Measurements from ENCODE around the gene FOSB. TPM values are rescaled to one million over a fixed set of nuclear protein-coding genes. Genes with fewer than 3 reads are reported as not detected.

FOSB gene
- total RNA-seq, 1 experiment from 2014 or later = 1.7 TPM

DNA sequence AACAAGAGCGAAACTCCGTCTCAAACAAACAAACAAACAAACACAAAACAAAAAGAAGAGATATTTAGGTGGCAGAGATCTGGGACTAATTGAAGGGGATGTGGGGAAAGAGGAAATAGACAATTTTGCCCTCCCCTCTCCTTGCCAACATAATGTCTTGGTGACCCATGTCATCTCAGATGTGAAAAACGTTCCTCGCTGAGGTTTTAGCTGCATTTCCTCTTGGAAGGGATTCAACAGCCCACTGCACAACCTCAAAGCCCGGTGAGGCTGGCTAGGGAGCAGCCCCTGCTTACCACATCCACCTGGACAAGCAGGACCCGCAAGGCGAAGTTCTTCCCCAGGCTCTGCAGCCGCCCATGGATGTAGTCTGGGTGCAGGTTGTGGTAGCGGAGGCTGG lies 49.0 kb upstream of the FOSB start:
- Histone ChIP-seq H3K4ac (ENCODE audit: low read depth, low read length) (no peak overlapping the region), H3K9ac (ENCODE audit: extremely low read depth, insufficient read length, low read length) (no peak overlapping the region), H3K23ac (ENCODE audit: insufficient read length, low read depth, low read length) (no peak overlapping the region), H3T11ph (ENCODE audit: low read length) (no peak overlapping the region), H3K27ac (ENCODE audit: insufficient read length, low read depth, low read length) (no peak overlapping the region), H4K8ac (replicated peaks; ENCODE audit: insufficient read length, low read depth, low read length) (no peak overlapping the region), H3K18ac (ENCODE audit: insufficient read length, low read depth, low read length) (no peak overlapping the region), H4K5ac (ENCODE audit: insufficient read length, low read depth, low read length) (no peak overlapping the region), H3K79me1 (ENCODE audit: insufficient read depth, low read depth, low read length, poor library complexity, severe bottlenecking) (no peaks in the 10 kb centered on the region), H3K79me2 (ENCODE audit: insufficient read depth, low read length) (no peaks in the 10 kb centered on the region), H3K4me1 (ENCODE audit: insufficient read depth, low read length) (peaks cover 2% of the 10 kb centered on the region; the same call in 1 of the 2 replicates), H4K20me1 (ENCODE audit: control insufficient read depth, insufficient read depth, insufficient read length) (no peaks in the 10 kb centered on the region), H2BK5ac (ENCODE audit: insufficient read length, low read length) (no peak overlapping the region), H2AFZ (ENCODE audit: low read length) (no peak overlapping the region), H2AK5ac (ENCODE audit: insufficient read length, low read length) (no peak overlapping the region), H2BK120ac (ENCODE audit: low read depth, low read length, poor library complexity, severe bottlenecking) (no peak overlapping the region), H2BK15ac (ENCODE audit: low read depth, low read length) (no peak overlapping the region), H3K27me3 (ENCODE audit: insufficient read depth, low read length) (no peaks in the 10 kb centered on the region), H2BK12ac (ENCODE audit: insufficient read length, low read depth, low read length) (no peak overlapping the region), H2BK20ac (ENCODE audit: low read depth, low read length, poor library complexity, severe bottlenecking) (no peak overlapping the region), H3K56ac (ENCODE audit: insufficient read length, low read depth, low read length) (no peak overlapping the region), H3K9me3 (ENCODE audit: control insufficient read depth, low read depth, low read length) (no peaks in the 10 kb centered on the region), H3K4me2 (ENCODE audit: insufficient read depth, insufficient read length, low read length) (no peak overlapping the region), H4K91ac (ENCODE audit: insufficient read length, low read depth, low read length) (no peak overlapping the region), H3K23me2 (ENCODE audit: insufficient read length, low read depth, low read length, poor library complexity, severe bottlenecking) (peaks cover 4% of the 10 kb centered on the region), H3K14ac (ENCODE audit: insufficient read depth, low read length) (no peak overlapping the region)
- no CpG with 5 or more reads among the region's 9 CpGs for whole genome bisulfite sequencing (ENCODE audit: extremely low coverage, insufficient read length, low lambda C conversion rate)
- no peak for DNase-seq
- no peak overlapping the region for H3K4me3 Mint-ChIP-seq
- H3K9me3 Mint-ChIP-seq = no peaks in the 10 kb centered on the region; a peak in 1 of 5 replicates
- TF ChIP-seq, protein P1, sequence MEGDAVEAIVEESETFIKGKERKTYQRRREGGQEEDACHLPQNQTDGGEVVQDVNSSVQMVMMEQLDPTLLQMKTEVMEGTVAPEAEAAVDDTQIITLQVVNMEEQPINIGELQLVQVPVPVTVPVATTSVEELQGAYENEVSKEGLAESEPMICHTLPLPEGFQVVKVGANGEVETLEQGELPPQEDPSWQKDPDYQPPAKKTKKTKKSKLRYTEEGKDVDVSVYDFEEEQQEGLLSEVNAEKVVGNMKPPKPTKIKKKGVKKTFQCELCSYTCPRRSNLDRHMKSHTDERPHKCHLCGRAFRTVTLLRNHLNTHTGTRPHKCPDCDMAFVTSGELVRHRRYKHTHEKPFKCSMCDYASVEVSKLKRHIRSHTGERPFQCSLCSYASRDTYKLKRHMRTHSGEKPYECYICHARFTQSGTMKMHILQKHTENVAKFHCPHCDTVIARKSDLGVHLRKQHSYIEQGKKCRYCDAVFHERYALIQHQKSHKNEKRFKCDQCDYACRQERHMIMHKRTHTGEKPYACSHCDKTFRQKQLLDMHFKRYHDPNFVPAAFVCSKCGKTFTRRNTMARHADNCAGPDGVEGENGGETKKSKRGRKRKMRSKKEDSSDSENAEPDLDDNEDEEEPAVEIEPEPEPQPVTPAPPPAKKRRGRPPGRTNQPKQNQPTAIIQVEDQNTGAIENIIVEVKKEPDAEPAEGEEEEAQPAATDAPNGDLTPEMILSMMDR (conservative IDR thresholded peaks at IDR 0.05) = no peak
- H3K4me1 Mint-ChIP-seq = peaks cover 15 to 21% of the 10 kb centered on the region in 2 experiments
- no peak overlapping the region for H3K27ac Mint-ChIP-seq
- no peaks in the 10 kb centered on the region for H3K27me3 Mint-ChIP-seq (ENCODE audit: low read depth)
- peaks cover 25 to 57% (median 57%) of the 10 kb centered on the region in 3 experiments for H3K36me3 Mint-ChIP-seq (ENCODE audit: insufficient read depth in 1 of 3, low read depth in 3 of 3)

Data from H9 (cell line).